Activated T-helper 9 cell treated with anti-CD3 and anti-CD28 coated beads, Interleukin-2, amount 50 U/mL, for 16 hours (primary cell): ENCODE results near the gene WBP2NL.
"Not testable (repeated sequence)": the region's sequence is repeated elsewhere in the genome, so short reads cannot be mapped to it uniquely, and the experiment has no call there.

ENCODE experiments used
- DNase-seq: peaks from one replicate; pipeline ENCODE4 v3.0.0-alpha.2; 2020; ENCODE audit warnings: low read depth

Gene WBP2NL, protein sequence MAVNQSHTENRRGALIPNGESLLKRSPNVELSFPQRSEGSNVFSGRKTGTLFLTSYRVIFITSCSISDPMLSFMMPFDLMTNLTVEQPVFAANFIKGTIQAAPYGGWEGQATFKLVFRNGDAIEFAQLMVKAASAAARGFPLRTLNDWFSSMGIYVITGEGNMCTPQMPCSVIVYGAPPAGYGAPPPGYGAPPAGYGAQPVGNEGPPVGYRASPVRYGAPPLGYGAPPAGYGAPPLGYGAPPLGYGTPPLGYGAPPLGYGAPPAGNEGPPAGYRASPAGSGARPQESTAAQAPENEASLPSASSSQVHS

DNA sequence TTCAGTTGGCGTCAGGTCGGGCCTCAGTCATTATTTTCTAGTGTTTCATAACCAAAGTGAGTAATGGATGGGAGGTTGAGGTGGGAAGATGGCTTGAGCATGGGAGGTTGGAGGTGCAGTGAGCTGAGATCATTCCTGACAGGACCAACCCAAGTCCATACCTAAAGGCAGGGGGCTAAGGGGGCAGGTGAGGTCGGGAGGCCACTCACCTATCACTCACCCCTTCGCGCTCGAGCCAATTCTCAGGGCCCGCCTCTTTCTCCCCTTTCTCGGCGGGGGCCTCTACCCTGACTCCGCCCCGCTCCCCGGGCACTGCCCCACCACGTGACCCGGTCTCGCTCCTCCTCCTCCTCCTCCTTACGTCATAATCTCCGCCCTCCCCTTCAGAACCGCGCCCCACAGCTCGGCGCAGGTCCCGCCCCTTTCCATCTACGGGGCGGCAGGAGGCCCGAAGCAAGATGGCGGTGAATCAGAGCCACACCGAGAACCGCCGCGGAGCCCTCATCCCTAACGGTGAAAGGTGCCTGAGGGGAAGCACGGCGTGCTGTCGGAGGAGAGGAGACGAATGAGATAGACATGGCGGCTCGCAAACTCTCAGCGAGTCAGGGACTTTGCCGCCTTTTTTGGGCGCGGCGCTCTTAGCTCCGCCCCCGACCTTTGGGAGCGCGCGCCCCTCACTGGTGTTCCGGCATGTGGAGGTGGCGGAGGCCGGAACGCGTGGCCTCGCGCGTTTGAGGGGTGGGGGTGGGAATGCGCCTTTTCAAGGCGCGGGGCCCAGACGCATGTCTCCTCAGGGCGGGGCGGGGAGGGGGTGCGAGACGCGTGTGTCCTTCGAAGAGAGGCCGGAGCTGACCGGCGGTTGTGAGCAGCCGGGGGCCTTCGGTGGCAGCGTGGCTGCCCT is at the start of gene WBP2NL:
Gene WBP2NL (plus strand): TSS at position 428 of the 901 bp plus-strand sequence. CDS start 31 bp downstream, at position 459.
- peak; percentile 83 for DNase-seq

DNA sequence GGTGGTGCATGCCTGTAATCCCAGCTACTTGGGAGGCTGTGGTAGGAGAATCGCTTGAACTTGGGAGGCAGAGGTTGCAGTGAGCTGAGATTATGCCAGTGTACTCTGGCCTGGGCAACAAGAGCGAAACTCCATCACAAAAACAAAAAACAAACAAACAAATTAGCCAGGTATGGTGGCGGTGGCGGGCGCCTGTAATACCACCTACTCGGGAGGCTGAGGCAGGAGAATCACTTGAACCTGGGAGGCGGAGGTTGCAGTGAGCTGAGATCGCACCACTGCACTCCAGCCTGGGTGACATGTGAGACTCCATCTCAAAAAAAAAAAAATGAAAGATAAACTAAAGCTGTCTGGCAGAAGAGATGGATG is 49.7 kb upstream of the WBP2NL start:
- DNase-seq = not testable (repeated sequence)

DNA sequence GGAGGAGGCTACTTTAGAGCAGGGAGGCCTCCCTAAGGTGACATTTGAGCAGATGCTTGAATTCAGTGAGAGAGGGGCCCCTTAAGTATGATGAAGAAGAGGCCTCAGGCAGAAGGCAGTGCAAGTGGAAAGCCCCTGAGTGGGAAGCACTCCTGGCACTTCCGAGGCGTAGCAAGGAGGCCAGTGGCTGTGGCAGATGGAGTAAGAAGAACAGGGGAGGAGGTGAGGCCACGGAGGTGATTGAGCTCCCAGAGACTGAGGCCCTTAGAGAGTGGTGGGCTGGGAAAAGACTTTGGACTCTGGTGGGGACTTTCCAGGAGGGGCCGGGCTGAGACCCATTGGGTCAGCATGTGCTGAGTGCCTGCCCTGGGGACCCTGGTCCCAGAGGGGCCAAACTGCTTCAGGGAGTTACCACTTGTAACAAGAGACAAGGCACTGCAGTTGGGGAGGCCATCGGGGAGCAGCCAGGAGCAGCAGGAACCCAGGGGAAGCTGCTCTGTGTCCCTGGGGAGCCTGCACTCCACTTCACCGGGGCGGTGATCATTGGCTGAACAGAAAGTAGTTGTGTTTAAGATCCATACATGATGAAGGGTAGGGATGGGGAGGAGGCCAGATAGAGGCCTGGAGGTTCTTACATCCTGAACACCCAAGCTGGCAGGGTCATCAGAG is 49.2 kb upstream of the WBP2NL start:
- DNase-seq = no peak

DNA sequence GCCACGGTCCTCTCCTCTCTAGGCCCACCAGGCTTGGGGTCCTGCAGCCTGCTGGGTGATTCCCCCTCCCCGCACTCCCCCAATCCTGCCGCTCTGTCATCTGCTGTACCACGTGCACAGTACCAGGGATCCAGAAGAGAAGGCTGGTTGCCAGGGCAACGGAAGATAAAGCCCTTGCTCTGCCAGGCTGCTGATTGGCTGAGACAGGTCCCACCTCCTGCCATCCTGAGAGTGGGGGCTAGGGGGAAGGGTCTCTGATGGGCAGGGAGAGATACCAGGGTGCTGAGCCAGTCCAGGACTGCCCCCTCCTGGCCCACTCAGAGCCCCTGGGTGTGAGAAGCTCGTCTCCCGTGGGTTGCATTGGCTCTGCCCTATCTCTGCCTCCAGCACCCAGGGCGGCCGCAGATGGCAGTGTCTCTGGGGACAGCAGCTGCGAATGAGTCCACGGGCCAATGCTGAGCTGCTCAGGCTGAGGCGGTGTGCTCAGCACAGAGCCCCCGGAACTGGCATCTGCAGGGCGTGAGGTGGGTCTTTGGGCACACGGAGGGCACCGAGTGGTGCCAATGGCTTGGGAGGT is 46.6 kb upstream of the WBP2NL start, which contains the start of gene SMIM45:
Gene SMIM45 (plus strand): TSS at position 253 of the 577 bp plus-strand sequence.
- DNase-seq = no peak

DNA sequence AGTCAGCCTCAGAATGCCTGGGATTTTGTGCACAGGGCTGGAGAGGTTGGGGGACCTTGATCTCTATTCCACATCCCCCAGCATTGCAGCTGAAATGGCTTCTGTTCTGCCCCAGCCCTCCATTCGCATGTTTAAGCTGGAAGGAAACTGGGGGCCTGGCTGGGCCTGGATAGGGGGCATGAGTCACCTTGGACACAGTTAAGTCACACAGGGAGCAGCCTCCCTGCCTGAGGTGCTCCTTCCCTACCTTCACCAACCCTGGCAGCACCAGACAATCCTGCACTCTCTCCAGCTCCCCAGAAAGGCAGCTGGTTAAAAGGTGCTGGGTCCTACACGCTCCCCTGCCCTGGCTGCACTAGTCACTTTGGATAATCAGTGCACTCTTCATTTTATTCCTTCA is 45.9 kb upstream of the WBP2NL start:
- no peak for DNase-seq

DNA sequence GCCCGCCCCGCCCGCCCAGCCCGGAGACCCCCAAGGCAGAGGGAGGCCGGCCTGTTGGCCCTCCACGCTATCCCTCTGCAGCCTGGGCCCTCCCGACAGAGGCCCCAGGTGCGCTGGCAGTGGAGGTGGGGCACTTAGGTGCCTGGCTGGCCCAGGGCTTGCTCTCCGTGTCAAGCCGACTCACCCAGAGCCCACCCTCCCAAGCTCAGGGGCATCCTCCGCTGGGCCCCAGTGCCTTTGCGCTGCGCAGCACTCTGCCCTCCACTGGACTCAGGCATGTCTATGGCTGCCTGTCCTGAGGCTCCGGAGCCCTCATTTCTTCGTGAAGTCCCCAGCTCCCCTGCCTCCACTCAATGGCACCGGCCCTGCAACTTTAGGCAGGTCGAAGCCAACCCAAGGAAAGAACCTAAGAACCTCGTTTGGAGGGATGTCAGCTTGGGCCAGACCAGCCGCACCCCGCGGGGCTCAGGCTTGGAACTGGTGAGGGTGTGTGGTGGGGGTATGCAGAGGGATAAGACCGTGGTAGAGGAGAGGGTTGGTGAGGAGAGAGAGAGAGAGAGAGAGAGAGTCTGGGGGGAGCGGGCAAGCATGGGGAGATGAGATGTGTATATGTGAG is 40.5 kb upstream of the WBP2NL start:
- DNase-seq = no peak

DNA sequence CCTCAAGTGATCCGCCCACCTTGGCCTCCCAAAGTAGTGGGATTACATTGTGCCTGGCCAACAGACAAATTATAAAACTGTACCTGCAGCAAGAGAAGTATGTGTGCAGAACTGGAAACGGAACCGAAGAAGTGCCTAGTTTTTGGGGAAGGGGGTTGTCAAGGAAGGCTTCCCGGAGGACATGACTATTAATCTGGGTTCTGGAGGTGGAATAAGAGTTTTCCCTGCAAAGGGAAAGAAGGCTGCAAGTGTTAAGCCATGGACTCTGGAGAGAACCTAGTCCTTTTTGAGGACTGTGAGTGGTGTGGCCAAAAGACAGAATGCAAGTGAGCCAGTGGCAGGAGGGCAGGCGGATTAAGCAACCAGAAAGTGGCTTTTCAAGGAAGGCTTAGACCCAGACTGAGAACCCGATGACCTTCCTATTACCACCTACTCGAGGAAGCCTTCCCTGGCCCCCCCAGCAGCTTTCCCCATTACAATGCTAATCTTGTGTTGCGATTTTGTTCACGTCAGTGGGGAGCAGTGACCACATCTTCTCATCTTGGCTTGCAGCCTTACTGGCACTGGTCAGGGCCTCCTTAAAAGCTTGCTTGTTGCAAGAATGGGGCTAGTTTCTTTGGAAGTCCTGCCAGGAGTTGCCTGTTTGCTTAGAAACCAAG is 35.0 kb upstream of the WBP2NL start:
- DNase-seq = no peak

DNA sequence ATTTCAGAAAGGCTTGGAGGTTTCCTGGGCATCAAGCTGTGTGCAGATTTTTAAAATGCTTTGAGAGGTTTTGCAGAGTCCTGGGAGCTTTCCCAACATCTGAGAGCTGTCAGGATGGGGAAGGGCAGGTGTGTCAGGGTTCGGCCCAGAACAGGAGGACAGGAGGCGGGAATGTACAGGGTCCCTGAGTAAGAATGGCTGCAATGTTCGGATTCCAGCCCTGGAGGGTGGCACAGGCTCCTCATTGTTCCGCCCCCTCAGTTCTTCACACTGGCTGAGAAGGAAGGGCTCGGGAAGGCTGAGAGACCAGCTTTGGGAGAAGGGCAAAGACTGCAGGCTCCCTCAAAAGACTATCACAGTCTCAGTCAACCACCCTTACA is 34.5 kb upstream of the WBP2NL start:
- no peak for DNase-seq

DNA sequence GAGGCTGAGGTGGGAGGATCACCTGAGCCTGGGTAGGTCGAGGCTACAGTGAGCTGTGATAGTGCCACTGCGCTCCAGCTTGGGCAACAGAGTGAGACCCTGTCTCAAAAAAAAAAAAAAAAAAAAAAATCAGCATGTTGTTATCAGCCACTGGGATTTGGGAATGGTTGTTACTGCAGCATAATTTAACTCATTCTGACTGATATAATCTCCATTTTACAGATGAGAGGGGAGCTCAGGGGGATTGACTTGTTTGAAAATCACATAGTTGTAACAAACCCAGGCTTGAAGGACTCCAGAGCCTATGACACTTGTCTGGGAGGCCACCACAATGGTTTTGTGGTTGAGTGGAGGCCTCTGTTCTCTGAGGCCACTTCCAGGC is 32.4 kb upstream of the WBP2NL start:
- DNase-seq = no peak

DNA sequence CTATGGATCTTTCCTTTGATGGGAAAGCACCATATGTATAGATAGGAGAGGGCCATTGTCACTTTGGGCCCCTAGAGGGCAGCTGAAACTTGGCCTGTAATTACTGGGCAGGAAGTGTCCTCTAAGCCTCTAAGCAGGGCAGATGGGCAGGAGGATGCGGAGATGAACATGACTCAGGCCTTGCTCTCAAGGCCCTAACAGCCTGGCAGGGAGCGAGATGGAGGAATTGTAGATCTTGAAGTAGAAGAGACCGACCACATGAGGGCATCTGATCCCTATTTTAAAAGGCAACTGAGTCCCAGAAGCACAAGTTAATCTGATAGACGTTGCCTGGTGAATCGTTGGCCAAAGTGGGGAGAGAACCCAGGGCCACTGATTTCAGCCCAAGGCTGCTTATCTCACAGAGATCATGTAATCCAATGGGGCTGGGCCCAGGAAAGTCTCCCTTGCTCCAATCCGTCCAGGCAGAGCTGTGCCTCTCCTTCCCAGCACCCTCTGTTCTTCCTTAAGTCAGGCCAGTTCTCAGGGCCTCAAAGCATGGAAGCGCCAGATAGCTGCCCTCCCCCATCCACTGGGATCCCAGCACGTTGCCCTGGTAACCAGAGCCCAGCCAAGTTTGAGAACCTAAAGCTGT is 31.9 kb upstream of the WBP2NL start:
- DNase-seq = no peak

DNA sequence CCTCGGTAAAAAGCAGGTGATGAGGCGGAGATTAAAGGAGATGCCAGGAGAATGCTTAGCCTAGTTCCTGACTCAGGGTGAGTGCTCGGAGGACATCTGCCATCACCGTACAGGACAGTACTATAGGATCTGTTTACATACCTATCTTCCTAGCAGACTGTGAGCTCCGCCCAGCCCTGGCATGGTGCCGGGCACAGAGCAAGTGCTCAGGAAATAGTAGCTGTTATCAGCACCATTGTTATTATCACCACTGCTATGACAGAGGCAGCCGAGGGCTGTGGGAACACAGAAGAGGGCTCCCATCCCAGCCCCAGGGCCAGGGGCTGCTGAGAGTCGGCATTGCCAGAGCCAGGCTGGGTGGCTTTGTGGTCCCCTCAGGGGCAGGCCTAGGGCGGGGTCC is 30.0 kb upstream of the WBP2NL start:
- DNase-seq = no peak

DNA sequence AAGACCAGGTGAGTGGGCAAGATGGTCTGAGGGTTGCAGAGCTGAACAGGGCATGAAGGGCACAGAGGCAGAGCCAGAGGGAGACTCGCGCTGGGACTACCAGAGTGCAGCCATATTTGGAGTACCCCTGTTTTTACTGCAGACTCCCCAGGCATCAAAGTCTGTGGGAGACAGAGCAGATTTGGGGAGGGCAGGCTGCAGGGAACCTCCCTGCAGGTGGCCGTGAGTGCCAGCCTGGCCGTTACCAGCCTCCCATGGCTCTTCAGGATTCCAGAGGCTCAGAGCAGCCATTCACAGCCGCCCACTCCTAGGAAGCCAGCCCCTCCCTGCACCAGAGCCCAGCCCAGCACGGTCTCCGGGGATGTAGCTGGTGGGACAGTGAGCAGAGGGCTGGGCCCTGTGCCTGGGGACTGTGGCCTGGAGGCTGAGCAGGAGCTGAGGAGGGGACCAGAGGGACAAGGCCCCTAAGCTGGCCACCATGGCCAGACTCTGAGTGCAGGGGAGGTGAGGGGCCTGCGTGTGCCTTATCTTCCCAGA is 29.4 kb upstream of the WBP2NL start, which contains the start of gene SEPTIN3:
Gene SEPTIN3 (plus strand): TSS at position 334 of the 537 bp plus-strand sequence. CDS start 2,050 bp downstream, outside the sequence.
- DNase-seq = no peak

DNA sequence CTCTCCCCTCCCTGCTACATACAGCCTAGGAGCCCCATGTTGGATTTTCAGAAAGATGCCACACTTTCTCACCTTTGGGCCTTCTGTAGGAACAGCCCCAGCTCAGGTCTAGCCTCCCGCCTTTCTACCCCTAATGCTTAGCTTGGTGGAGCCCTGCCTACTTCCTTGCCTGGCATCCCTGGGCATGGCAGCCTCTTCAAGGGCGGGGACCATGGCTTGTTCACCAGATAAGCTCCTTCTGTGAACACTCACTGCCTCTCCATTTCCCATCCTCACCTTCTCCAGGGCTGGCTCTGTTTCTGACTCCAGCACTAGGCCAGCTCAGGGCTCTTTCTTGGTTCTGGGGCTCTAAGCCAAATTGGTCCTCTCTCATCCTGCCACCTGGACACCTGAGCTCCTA is 28.0 kb upstream of the WBP2NL start:
- DNase-seq = no peak

DNA sequence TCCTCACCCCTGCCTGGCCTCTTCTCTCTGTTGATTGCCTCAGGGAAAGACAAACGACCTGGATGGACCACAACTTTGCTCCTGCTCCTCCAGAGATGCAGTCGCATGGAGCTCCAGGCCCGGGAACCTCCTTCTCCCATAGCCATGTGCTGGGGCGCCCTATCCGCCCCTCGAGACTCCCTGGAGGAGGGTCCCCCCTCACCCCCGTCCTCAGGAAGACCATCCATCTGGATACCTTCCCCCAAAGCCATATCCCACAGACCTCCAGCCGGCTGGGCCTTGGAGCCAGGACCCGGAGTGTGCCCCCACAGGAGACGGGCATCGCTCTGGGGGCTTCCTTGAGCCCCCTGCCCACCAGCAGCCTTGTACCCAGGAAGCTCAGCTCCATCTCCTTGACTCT is 27.2 kb upstream of the WBP2NL start:
- DNase-seq = no peak

DNA sequence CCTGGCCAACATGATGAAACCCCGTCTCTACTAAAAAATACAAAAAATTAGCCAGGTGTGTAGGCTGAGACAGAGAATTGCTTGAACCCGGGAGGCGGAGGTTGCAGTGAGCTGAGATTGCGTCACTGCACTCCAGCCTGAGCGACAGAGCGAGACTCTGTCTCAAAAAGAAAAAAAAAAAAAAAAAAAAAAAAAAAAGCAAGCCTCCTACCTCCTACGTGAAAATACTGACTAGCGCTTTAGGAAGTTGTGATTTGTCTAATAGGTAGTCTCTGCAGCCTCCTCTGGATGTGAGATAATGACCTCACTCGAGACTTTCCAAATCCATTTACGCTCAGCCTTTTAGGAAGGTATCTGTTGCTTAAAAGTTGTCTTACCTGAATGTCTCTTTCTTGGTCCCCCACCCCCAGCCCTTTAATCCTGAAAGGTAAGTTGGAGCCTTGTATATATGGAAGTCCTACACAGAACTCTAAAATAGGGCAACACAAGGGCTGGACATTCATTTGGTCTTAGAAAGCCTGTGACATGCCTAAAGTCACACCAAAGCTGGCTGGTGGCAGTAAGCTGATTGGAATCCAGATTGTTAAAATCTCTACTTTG is 23.8 kb upstream of the WBP2NL start:
- DNase-seq = no peak

DNA sequence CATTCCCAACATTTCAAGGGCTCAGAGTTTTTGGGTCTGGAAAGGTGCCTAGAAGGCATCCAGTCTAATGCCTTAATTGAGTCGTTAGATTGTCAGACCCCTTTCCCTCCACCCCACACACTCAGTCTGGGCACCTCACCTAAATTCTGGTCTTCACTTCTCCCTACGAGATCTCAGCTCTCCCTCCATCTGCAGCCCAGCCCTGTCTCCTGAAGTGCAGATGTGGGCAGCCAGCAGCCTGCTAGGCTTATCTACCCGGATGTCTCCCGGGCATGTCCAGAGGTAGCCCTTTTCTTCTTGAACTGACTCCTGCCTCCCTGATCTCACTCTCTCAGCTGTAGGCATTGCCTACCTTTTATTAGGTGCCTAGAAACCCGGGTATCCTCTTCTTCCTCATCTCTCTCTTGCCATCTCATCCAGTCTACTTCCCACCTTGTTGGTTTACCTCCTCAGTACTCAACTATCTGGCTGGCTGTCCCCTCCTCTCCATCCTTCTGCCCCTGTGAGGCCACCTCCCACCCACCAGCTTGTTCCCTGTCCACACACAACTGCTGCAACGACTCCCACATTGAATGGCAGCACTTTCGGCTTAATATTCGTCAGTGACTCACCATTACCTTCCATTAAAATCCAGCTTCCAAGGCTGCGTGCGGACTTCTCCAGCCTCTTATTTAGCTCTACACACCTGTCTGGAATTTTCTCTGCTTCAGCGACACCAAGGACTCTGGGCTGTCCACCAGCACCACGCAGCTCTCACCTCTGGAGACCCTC is 23.1 kb upstream of the WBP2NL start:
- no peak for DNase-seq

DNA sequence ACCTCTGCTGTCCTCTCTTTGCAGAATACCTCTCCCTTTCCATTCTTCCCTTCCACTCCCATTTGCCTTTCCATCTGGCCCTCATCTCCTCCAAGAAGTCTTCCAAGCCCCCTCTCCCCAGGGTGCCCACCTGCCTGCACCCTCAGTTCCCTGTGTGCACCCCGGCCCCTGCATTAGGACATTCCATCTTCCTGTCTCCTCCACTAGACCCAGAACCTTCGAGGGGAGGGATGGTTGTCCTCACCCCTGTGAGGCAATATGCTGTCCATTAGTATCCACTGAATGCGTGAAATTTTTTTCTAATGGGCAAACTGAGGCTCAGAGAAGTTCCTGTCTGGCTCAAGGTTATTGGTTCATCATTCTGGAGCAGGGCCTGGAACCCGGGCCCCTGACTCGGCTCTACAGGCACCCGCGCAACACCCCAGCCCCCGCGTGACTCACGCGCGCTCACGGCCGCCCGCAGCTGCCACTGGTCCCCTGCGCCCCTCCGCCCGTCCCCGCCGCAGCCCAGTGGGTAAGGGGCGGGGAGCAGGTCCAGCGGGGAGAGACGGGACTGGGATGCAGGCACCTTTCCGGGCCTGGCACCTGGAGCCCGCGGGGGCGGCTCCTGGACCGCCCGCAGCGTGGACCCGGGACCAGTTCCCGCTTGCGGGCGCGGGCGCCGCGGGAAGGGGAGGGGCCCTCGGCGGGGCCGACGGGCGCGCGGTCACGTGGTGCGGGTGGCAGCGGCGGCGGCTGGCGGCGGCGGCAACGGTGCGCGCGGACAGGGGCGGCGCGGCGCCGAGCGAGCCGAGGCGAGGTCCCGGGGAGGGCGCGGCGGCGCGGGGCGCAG is 22.3 kb upstream of the WBP2NL start:
- DNase-seq = peak; percentile 31

DNA sequence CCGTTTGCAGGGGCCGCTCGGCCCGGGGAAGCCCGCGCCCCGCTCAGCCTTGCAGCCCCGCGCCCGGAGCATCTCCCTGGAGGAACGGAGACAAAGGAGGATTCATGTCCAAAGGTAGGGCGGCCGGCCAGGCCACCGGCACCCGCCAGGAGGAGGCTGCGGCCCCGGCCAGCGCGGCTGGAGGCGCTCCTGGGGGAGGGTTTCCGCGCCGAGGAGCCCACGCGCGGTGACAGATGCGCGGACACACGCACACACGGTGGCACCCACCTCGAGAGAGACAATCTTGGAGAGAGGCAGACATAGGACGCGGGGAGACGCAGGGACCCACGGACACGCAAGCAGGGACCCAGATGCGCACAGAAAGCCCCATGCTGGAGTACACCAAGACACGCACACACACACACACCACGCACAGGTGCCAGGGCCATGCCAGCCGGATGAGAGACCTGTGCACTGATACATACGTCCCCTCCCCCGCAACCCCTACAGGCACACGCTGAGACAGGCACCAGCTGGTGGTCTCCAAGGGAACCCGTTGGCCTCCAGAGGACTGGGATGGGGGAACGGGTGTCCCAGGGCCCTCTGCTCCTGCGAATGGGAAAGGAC is 21.5 kb upstream of the WBP2NL start:
- no peak for DNase-seq
